AML-193 (cell line): ENCODE measurements around the gene GPRASP3.
"Not testable (repeated sequence)": the region's sequence is repeated elsewhere in the genome, so short reads cannot be mapped to it uniquely, and the experiment has no call there.

ENCODE experiments used
- DNase-seq, 2 experiments: peaks; one replicate each; lab custom pipeline; 2025; lab: John Stamatoyannopoulos, UW

GPRASP3 gene

GRCh38 chrX:102720237-102721168, at the start of gene GPRASP3:
Gene GPRASP3 (plus strand): TSS chrX:102720743. CDS start chrX:102748996, 28,253 bp downstream.
- DNase-seq: no peak

- no peak for DNase-seq
Observed at GRCh38 chrX:102672856-102673255, 47.7 kb upstream of the GPRASP3 start.

- DNase-seq: not testable (repeated sequence)
Observed at GRCh38 chrX:102677479-102677878, 43.1 kb upstream of the GPRASP3 start.

- no peak for DNase-seq
Observed at GRCh38 chrX:102684772-102685520, 35.6 kb upstream of the GPRASP3 start.

- DNase-seq: no peak
Observed at GRCh38 chrX:102694749-102695148, 25.8 kb upstream of the GPRASP3 start.

- DNase-seq: no peak
Observed at GRCh38 chrX:102696306-102696705, 24.2 kb upstream of the GPRASP3 start.

GRCh38 chrX:102697494-102697893, 23.0 kb upstream of the GPRASP3 start:
- no peak for DNase-seq

GRCh38 chrX:102708900-102709299, 11.6 kb upstream of the GPRASP3 start:
- DNase-seq: no peak

GRCh38 chrX:102711872-102712215, 8.7 kb upstream of the GPRASP3 start:
- DNase-seq: no peak

GRCh38 chrX:102712216-102712966, 8.2 kb upstream of the GPRASP3 start, which contains the start of gene GPRASP2:
Gene GPRASP2 (plus strand): TSS chrX:102712448. CDS start chrX:102714870, 2,422 bp downstream.
- DNase-seq: no peak

- DNase-seq: no peak
Observed at GRCh38 chrX:102712981-102713625, 7.4 kb upstream of the GPRASP3 start.

- no peak for DNase-seq
Observed at GRCh38 chrX:102714994-102715393, 5.5 kb upstream of the GPRASP3 start.

- DNase-seq: no peak
Observed at GRCh38 chrX:102715967-102716366, 4.6 kb upstream of the GPRASP3 start.

- DNase-seq: not testable (repeated sequence)
Observed at GRCh38 chrX:102721169-102721506, 595 bp downstream of the GPRASP3 start.

GRCh38 chrX:102723456-102723855, 2.9 kb downstream of the GPRASP3 start:
- DNase-seq: no peak

GRCh38 chrX:102727761-102728160, 7.2 kb downstream of the GPRASP3 start:
- DNase-seq: no peak

GRCh38 chrX:102728646-102729045, 8.1 kb downstream of the GPRASP3 start:
- no peak for DNase-seq

GRCh38 chrX:102739657-102740056, 19.1 kb downstream of the GPRASP3 start:
- DNase-seq: no peak

- no peak for DNase-seq
Observed at GRCh38 chrX:102744307-102744706, 23.8 kb downstream of the GPRASP3 start.

- DNase-seq: no peak
Observed at GRCh38 chrX:102745513-102745856, 24.9 kb downstream of the GPRASP3 start.

GRCh38 chrX:102745857-102746584, 25.5 kb downstream of the GPRASP3 start:
- no peak for DNase-seq
